ENCODE data around the gene ETV6.
"Not testable (repeated sequence)": the region's sequence is repeated elsewhere in the genome, so short reads cannot be mapped to it uniquely, and the experiment has no call there.

ETV6 gene

DNA sequence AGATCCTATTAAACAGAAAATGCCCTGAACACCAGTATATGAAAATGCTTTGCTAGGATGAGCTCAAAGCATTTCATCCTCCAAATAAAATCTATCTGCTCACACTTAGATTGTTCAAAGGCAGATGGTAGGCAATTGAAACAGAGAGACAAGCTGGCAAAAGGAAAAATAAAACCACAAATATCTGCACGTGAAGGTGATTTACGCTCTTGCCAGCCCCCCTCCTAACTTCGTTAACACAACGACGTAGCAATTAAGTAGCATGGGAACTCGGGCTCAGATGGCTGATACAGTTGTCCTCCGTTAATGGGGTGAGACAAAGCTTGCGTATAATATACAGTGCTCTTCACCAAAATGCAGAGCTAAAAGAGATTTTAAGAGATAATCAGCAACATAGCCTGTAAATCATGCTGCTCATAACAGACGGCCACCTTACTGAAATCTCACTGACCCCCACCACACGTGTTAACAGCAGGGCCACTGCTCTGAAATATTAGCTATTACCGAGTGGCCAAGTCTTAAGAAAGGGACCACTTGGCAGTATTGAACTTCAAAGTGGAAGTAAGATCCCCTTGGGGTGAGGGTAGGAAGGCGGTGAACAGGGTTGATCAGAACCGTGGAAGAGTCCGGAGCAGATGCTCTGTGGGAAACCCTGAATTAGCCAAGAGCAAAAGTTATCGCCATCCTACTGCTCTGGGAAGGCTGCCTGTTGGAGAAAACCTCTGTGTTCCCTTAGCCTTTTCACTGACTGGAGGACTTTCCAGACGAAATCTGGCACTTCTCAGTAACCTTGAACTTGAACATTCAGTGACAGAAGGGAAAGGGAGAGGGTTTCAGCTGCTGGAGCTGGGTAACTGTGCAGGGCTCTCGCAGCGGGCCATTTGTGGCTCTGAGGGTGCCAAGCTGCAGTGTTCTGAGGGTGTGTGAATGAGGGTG lies 23.1 kb downstream of the ETV6 start:
- DNase-seq: no peak

DNA sequence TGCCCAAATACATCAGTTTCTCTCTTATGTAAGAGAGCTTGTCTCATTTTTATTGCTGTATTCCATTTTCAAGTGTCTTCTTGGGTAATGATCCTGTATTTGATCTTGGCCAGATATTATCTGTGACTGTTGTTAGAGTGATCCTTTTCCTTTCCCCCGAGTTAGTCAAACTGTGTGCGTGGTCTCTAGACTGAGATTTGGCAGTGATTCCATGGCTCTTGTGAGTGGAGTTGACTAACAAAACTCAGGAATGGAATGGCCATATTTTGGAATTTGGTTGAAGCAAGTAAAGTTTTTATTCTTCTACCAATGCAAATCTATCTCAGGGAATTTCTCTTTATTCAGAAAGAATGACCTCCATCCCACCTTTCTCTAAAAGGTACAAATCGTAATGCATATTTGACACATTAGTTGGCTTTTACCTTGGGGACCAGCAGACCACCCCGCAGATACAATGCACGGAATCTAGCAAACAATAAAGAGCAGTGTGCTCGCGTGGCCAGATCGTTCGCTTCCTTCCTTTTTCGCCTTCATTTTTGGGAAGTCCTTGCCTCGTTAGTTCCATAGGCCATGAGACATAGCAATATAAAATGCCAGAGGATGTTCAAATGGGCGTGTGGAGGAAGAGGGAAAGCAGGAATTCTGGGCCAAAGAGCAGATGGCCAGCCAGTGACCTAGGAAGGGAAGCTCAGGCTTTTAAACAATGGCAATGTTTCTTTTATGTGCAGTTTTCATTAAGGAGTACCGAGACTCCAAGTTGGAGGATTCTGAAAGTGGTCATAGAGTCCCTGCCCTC lies 24.4 kb downstream of the ETV6 start:
- no peak for DNase-seq

DNA sequence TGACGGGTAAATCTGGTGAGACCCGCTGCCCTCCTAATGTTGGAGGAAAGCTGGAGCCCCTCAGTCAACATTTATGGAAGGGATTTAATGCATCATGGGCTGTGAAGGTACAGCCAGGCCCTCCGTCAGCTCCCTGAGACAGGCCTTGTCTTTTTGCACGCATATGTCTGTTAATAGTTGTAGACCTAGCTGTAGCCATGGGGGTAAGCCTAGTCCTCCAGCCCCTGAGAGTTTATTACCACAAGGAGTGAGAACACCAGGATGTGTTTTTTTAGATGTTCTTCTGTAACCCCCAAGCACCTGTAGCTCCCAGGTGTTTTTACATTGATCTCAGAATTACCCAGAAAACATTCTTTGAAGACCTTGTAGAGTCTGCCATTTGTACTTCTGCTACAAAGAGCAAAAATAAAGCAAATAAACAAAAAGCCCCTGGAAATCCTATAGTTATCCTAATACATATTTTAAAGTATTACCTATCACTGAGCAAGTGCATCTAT lies 25.5 kb downstream of the ETV6 start:
- no peak for DNase-seq

DNA sequence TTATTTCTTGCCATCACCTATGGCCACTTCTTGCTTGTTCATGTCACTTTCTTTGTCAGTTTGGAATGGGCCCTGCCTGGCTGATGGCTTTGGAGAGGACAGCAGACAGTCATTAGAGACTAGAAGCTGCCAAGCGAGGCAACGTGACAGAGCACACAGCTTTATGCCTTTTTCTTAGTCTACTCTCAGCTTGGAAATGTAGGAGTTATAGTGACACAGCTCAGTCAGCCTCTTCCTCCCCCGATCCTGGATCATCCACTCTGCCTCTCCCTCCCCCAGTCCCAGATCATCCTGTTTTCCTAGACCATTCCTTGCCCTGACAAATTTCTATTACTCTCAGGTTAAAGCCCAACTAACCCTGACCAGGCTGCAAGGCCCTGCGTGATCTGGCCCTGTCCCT lies 26.6 kb downstream of the ETV6 start:
- DNase-seq: no peak

DNA sequence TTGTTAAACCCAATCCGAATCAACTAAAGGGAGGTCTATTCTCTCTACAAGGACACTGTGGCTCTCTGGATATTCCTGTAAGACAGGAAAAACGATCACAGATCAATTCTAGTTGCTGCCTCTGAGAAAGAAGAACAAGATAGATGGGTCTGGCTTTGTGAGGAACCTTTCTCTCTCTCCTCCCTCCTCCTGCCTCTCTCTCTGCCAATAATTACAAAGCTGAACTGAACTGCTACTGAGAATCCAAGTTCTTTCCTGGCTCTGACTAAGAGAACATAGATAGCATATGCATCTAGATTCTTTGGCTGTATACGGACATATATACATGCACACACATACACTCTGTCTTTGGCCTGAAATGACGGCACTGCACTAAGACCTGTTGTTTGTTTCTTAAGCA lies 27.6 kb downstream of the ETV6 start:
- DNase-seq: no peak

DNA sequence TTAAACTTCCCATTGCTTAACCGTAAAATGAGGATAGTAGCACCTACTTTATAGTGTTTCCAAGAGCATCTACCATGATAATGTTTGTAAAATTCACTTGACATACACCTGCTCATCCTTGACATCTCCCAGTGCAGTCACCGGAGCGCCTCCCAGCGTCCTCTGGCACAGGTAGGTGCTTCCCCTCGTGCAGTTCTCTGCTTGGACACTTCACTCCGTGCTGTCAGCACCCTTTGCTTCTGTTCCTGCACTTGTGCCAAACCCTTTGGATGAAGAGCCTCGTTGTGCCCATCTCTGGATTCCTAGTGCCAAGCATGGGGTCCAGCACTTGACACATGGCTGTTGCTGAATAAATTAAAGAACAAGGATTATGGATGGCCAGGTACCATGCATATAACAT lies 28.3 kb downstream of the ETV6 start:
- DNase-seq: no peak

DNA sequence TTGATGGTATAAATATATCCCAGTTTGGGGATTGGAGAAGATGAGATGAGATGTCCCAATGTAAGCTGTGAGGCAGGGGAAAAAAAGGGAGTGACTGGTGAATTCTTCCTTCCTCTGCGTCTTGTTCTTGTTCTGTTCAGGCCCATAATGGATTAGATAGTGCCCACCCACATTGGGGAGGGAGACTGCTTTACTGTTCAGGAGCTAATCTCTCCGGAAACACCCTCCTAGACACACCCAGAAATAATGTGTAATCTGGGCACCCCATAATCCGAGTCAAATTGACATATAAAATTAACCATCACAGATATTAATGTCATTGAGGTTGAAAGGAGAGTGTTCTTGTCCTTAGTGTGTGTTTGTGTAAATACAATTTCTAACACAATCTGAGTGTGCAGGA lies 29.3 kb downstream of the ETV6 start:
- DNase-seq: no peak

DNA sequence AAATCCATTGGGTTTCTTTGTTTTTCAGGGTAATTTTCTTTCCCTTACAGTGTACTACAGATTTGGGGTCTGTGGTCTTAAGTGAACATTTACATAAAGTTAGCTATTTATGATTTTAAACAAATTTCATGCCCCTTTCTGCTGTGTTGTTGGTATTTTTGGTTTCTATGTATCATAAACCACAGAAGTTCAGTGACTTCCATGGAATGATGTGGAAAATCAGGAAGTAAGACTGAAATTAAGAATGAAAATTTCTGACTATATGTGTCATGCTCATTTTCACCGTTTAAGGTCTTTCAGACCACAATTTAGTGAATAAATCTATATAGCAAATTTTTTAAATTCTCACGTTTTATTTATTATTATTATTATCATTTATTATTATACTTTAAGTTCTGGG lies 31.7 kb downstream of the ETV6 start:
- DNase-seq: no peak

DNA sequence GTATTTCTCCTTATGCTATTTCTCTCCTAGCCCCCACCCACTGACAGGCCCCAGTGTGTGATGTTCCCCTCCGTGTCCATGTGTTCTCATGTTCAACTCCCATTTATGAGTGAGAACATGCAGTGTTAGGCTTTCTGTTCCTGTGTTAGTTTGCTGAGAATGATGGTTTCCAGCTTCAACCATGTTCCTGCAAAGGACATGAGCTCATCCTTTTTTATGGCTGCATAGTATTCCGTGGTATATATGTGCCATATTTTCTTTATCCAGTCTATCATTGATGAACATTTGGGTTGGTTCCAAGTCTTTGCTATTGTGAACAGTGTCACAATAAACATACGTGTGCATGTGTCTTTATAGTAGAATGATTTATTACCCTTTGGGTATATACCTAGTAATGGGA lies 32.2 kb downstream of the ETV6 start:
- not testable (repeated sequence) for DNase-seq

DNA sequence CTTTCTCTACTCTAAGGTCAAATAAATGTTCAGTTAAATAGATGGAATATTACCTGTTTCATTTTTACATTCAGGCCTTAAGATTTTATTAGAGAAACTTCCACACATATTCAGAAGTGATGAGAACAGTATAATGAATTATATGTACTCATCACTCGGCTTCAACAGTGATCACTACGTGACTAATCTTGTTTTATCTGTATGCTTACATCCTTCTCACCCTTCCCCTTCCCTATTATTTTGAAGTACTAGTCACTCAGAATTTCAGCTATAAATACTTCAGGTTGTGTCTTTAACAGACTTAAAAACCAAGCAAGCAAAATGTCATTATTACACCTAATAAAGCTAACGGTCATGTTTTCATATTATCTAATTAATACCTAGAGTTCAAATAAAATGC lies 34.9 kb downstream of the ETV6 start:
- no peak for DNase-seq

DNA sequence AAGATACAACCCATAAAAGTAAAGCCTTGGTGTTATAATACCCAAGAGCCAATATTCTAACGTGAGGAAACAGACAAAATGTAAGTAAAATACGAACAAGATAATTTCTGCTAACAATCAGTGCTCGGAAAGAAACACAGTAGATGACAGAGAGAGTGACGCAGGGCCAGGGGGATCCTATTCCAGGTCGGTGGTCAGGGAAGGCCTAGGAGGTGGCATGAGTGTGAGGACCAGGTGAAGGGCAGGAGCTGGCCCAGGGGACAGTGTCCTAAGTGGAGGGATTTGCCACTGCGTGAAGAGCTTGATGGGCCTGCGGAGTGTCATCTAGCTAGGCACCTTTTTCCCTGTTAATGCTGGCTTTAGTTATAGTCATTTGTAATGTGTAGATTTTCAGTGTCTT lies 35.3 kb downstream of the ETV6 start:
- DNase-seq: no peak

DNA sequence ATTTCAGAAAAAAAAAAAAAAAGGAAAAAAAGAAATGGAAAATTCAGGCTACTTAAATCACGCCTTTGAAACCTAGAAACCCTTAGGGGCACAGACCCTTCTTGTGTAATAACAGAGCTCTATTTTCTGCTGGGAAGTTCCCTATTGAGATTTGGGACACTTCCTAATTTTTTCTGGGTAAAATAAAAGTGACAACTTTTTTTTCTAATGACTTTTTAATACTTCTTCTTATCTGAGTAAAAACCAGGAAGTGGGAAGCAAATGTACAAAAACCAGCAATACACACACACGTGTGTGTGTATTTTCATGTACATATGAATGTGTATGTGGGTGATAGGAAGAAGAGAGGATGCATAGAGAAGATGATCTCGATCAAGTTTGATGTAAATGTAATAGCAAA lies 35.8 kb downstream of the ETV6 start:
- no peak for DNase-seq

DNA sequence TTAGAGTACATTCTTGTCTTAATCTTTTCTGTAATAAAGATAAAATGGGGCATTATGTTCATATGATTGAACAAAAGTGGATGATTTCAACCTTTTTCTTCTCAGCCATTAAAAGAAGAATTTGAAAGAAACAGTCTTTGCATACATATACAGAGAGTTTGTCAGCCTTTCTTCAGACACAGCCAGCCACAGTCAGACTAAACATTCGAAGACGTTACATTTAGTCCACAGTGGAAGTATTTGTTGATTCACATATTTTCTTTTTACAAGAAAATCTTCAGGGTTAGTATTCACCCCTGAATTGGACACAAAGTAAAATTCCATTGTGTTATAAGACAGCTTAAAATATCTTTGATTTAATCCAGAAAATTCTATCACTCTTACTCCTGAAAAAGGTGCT lies 36.2 kb downstream of the ETV6 start:
- no peak for DNase-seq

DNA sequence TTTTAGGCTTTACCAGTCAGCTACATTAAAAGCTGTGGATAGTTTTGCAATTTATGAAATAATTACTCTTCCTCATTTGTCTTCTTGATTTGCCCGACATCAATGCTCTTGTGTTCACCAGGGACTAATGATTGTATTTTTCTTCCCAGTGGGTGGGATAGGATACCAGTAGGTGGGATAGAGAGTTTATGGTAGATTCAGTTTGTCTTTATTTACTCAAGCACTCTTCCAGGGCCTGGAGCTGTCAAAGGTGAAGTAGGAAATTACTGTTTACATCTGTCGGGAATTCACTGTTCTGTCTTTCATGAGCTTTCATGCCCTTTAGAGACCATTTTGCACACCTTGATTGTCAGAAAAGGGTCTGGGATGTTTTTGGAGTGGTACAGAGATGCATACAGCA lies 36.6 kb downstream of the ETV6 start:
- DNase-seq: no peak

DNA sequence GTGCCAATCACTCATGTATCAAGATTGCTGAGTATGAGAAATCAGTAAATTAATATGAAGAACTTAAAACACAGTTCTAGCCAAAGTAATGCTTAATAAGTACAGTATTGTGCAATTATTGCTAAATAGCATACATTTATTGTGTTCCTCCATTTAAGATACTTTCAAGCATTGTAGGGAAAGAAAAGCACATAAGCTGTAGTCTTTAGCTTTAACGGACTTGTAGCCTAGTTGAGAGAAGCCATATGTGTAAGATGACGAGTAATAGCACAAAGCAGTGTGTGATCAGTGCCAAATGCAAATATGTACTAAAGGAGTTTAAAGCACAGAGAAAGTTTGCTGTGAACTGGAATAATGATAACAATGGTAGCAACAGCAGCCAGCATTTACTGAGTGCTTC lies 38.1 kb downstream of the ETV6 start:
- no peak for DNase-seq

DNA sequence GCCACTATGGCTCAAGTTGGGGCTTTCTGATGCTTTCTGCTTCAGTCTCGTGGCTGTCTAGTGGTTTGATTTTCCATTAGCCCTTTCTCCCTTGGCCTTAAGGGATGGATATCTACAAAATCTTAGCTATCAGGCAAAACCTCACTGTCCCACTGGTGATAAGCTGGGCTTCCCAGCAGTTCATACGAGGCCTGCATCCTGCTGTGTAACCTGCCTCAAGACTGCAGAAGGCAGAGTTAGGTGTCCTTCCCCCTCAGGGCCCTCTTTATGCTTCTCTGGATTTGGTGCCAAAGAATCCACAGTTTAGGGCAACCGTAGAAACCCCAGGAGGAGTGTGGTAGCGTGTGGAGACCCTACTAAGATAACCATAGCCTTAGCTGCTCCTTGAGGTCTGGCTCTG lies 38.9 kb downstream of the ETV6 start:
- no peak for DNase-seq

DNA sequence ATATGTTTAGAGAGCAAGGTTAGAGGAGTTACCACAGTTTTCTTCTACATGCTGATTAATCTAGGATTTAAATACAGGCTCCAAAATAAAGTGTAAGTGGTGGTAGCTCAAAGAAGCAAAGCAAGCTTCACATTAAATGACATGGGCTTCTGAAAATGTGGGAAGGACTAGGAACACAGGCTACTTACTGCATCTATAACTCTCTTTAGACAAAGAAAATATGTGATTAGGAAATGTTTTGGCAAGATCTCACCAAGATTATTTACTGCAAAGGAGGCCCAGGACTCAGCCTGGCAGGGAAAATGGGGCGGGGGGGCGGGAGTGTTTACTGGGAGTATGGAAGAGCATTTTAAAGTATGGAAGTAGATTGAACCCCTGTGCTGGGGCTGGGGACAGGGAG lies 39.4 kb downstream of the ETV6 start:
- no peak for DNase-seq

DNA sequence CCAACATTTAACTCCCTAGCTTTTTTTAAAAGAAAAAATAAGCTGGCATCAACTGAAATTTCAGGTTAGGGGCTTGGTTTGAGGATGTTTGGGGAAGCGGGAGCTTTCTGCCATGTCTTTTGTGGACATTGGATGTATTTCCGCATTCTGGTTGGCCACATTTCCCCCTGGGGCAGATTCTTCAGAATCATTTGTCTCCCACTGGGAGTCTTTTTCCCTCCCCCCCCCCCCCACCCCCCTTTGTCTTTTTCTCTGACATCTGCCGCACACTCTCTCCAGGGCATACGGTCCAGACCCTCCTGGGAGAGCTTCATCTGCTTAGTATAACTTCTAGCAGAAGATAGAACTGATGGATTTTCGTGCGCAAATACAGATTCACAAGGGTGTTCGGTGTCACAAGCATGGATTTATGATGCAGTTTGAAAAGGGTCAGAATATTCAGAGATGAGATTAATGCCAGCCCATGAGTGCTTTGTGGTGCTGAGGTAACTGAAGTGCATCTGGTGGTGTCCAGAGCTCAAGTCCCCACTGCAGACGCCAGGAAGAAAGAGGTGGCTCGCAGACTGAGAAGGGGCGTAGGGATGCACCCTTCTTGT lies 40.2 kb downstream of the ETV6 start:
- no peak for DNase-seq

DNA sequence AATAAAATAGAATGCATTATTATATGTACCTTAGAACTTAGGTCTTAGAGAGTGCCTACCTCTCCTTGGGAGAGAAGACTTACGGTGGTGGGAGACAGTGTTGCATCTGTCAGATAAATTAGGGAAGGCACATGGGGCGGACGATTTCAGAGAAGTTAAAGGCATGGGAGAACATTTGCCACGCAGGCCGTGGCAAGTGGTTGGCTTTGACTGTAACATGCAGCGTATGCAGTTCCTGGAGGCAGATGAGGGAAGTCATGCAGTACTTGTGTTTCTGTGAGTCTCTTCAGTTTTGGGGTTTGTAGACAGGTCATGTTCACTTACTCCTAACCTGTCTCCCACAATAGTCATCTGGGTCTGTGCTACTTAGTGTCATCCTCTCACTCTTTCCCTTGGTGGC lies 43.6 kb downstream of the ETV6 start:
- no peak for DNase-seq

DNA sequence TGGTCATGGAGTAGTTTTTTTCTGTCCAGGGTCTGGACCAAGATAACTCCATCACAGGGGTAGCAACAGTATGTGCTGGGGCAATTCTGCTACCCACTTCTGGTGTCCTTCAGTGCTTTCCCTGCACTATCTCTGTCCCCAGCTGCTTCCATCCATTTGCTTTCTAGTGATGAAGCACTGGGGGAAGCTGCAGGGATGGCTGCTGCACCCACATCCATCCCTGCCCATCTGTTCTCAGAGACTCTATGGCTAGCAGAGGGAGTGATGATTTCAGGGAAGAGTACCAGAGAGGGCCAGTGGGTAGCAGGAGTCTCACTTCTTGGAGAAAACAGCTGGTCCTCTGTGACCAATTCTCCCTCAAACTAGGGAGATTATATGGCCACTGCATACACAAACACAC lies 44.1 kb downstream of the ETV6 start:
- no peak for DNase-seq

DNA sequence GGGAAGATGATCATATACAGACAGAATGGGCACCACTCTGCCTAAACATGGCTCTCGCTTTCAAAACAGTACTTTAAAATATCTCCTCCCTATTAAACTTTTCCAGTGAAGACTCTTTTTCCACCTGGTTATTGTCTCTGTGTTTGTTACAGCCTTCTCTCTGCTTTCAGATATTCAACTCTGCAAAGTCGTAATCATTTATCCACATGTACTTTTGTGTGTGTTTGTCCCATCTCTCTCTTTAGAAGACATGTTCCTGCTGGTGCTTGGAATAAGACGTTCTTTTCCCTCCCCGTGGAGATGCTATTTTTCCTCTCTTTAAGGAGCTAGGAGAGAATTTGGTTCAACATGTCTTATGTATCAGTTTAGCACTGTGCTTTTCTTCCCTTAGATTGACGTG lies 45.1 kb downstream of the ETV6 start:
- DNase-seq: no peak

DNA sequence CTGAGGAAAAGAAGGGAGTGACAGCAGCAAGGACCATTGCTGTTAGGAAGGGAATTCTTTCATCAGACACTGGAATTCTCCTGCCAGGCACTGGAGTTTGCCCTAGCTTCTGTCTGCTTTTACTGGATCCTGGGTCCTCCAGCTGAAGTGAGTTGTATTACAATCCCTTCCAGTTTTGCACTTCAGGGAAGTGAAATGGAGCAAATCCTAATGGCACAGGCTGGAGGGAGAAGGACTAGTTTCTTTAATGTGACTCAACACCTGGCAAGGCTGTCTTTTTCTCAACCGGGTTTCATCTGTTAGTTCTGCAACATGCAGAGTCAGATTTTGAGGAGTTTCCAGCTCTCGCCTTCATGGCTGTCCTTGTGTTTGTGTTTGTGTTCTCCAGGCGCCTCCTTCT lies 45.8 kb downstream of the ETV6 start:
- DNase-seq: no peak

DNA sequence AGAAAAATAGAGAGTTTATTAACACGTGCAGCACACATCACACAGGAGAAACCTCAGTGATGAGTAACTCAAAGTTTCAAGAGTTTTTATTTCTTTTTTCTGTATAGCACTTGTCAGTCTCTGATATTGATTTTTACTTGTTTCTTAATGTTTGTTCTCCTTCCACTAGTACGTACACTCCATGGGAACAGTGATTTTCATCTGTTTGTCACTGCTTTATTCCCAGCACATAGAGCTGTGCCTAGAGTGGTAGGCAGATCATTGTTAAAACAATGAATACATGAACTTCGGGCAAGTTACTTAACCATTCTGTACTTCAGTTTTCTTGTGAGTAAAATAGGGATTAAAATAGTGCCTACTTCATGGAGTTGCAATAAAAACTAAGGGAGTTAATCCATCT lies 46.6 kb downstream of the ETV6 start:
- no peak for DNase-seq

DNA sequence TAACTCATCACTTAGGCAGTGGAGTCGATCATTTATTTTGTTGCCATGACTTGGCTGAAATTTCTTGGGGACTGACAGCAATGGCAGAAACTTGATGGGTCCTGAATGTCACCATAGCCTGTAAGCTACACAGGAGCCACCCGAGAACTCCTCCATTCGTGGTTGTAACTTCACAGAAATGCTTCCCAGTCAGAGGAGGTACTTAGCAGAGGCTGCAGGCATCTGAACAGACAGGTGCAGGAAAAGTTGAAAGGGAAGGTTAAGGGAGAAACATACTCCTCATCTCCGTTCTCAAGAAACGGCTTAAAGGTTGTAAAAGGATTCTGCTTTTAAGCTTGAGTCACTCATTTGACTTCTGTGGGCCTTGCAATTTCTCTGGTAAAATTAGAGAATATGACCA lies 47.7 kb downstream of the ETV6 start:
- no peak for DNase-seq
